Left renal cortex interstitium (tissue), 4 donors: ENCODE measurements around the gene COX20. TPM values are rescaled to one million over a fixed set of nuclear protein-coding genes. Genes with fewer than 3 reads are reported as not detected.

Source experiments
- DNase-seq, 4 donors: peaks; one replicate each; pipeline ENCODE4 v3.0.0-alpha.2; 2013; ENCODE audit warnings: low read depth in 4 of 4, low spot score in 2 of 4, missing footprints in 1 of 4
- polyA plus RNA-seq, 4 donors: library from polyadenylated mRNA; unstranded; fragments of 120-200 nt; gene quantifications; one replicate each; pipeline ENCODE4 v1.2.1, GENCODE V29; 2013; ENCODE audit not compliant: insufficient read length in 4 of 4

COX20 gene
- polyA plus RNA-seq, 4 donors: 106 to 130 (median 112) TPM

DNA sequence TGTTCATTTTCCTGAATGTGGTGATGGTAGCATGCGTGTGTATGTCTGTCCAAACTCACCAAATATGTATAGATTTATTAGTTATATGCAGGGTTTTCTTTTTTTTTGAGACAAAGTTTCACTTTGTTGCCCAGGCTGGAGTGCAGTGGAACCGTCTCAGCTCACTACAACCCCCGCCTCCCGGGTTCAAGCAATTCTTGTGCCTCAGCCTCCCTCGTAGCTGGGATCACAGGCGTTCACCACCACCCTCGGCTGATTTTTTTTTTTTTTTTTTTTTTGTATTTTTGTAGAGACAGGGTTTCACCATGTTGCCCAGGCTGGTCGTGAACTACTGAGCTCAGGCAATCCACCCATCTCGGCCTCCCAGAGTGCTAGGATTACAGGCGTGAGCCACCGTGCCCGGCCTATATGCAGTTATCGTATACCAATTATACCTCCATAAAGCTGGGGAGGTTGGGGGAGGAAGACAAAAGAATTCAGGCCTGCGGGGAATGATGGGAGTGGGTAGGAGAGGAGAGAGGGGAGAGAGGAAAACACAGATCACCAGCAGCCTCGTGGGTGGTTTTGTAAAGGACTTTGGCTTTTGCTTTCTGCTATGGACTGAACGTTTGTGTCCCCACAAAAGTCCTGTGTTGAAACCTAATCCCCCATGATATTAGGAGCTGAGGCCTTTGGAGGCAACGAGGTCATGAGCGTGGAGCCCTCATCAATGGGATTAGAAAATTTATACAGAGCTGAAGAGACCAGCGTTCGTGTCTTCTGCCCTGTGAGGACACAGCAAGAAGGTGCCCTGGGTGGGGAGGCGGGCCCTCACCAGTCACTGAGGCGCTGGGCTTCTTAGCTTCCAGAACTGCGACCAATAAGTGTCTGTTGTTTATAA lies 33.3 kb downstream of the COX20 start:
- DNase-seq: no peak

DNA sequence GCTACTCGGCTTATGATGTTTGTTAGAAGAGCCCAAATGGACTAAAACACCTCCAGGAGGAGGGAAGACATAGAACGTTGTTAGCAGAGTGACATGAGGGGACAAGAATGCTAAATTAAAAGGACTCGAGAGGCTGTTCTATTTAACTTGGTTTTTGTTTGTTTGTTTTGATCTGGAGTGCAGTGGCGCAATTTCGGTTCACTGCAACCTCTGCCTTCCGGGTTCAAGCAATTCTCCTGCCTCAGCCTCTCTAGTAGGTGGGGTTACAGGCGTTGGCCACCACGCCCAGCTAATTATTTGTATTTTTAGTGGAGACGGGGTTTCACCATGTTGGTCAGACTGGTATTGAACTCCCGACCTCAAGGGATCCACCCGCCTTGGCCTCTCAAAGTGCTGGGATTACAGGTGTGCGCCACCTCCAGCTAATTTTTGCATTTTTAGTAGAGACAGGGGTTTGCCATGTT lies 33.9 kb downstream of the COX20 start:
- DNase-seq: no peak

- no peak for DNase-seq
These were observed 34.5 kb downstream of the COX20 start for GRCh38 chr1:244869950-244870349.

GRCh38 chr1:244874974-244875579 lies 39.6 kb downstream of the COX20 start:
- no peak for DNase-seq

DNA sequence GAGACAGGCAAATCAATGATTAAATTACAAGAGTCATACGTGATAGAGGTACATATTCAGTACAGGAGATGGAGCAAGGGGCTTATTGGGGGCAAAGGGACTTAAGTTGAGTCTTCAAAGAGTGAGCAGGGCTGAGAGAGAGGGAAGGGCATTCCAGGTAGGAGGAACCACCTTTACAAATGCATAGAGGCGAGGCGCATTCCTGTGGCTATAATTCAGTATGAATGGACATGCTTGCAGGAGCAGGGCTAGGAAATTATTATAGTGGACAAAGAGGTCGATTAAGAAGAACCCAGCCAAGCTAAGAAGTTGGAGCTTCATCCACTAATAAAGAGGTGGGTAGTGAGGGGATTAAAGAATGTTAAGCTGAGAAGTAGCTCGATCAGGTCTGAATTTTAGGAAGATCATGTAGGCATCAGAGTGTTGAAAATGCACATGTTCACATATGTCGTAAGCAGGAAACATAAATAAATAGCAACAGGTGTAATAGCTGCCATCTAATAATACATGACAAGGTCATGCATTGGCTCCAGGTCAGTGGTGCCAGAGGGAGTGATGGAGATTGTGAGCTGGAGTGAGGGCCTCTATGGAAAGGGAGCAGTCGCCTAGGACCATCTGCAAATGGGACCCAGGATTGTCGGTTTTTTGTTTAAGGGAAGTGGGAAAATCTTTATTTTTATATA lies 40.9 kb downstream of the COX20 start:
- no peak for DNase-seq

DNA sequence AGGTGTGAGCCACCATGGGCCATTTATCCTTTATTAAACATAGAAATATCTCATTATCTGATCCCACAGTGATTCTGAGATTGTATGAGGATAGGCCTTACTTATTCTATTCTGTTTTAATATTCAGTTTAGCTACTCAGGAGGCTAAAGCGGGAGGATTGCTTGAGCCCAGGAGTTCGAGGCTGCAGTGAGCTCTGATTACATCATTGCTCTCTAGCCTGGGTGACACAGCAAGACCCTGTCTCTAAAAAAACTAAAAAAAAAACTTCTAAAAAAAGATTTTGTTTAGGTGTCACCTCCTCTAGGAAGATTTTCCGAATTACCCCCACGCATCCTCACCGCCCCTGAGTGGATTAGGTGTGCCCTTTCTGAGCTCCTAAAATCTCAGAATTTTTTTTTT lies 43.2 kb downstream of the COX20 start:
- DNase-seq: no peak

DNA sequence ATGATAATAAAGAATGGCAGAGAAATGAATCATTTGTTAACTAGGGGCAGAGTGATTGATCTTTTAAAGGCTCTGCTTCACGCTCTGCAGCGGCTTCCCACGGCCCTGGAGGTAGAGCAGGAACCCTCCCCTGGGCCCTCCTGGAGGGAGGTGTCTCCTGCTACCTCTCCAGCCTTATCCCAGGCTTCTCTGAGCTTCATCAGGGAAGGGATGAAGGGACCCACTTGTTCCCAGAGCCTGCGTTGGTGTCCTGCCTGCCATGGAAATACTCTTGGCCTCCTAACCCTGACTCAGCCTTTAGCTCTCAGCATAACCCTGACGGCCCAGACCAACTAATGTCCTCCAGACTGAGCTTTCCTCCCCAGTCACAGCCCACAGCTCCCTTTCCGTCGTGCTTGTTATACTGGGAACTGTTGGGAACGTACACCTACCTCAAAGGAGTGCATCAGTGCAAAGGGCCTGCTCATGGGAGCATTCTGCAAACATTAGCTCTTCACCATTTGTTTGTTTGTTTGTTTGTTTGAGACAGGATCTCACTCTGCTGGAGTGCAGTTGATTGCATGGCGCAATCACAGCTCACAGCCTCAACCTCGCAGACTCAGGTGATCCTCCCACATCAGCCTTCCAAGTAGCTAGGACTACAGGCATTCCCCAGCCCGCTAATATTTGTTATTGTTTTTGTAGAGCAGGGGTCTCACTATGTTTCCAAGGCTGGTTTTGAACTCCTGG lies 46.3 kb downstream of the COX20 start:
- no peak for DNase-seq

DNA sequence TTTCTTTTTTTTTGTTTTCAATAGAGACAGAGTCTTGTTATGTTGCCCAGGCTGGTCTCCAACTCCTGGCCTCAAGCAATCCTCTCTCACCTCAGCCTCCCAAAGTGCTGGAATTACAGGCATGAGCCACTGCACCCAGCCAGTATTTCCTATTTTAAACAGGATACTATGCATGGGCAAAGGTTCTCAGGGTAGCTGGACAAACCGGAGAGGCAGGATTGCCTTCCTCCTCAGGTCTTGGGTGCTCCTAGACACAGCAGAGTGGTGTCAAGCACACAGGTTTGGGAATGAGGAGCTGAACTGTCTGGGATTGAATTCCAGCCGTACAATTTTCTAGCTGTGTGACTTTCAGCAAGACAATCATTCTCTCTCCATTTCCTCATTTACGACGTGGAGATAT lies 51.8 kb downstream of the COX20 start:
- DNase-seq: no peak

DNA sequence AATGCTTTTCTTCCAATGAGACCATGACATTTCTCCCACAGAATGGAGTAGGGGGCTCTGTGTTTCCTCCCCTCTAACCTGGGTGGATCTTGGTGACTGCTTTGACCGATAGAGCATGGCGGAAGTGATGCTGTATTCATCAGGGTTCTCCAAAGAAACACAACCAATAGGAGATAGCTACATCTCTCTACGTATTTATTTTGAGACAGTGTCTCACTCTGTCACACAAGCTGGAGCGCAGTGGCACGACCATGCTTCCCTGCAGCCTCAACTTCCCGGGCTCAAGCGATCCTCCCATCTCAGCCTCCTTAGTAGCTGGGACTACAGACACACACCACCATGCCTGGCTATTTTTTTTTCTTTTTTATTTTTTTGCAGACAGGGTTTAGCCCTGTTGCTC lies 58.4 kb downstream of the COX20 start:
- DNase-seq: no peak

Other genes starting within 250 kb of the COX20 start
- gene DESI2, start 182.5 kb upstream of the COX20 start, polyA plus RNA-seq: 10 to 100 TPM; 42.7 to 51.8 (median 47.5) TPM
- 100 to 1,000 TPM; 585 to 684 (median 626) TPM for gene HNRNPU, start 28.9 kb downstream of the COX20 start, polyA plus RNA-seq